ENCODE measurements around the gene OPA3.

OPA3 gene

GRCh38 chr19:45597425-45598111 lies 13.0 kb upstream of the OPA3 start:
- no peak for DNase-seq

DNA sequence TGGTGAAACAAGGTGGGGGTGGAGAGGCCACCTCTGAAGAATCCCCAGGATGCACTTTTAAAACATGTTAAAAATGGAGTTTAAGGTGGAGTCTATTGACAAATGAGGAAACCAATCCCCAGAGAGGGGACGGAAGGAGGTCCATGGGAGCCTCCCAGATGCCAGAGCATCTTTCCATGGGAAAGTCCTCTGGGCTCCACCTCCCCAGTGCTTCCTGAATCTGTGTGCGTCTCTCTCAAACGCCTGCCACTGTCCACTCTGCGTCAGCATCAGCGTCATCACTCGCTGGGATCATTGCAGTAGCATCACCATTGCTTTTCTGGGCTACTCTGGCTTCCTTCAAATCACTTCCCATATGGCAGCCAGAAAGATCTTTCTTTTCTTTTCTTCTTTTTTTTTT lies 11.2 kb upstream of the OPA3 start:
- DNase-seq, result no peak

DNA sequence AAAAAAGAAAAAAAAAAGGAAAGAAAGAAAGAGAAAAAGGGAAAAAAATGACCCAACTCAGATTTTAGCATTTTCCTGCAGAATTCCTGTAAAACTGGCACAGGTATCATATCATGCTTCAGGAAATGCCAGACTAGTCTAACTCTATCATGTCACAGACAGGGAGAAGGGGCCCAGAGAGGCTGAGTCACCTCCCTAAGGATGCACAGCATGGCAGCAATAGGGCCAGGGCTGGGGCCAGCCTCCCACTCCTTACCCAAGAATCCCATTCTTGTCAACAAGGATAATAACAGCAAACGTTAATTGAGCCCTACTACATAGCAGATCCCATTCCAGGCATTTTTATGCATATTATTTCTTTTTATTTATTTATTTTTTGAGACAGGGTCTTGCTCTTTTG lies 8.9 kb upstream of the OPA3 start:
- DNase-seq, result no peak

DNA sequence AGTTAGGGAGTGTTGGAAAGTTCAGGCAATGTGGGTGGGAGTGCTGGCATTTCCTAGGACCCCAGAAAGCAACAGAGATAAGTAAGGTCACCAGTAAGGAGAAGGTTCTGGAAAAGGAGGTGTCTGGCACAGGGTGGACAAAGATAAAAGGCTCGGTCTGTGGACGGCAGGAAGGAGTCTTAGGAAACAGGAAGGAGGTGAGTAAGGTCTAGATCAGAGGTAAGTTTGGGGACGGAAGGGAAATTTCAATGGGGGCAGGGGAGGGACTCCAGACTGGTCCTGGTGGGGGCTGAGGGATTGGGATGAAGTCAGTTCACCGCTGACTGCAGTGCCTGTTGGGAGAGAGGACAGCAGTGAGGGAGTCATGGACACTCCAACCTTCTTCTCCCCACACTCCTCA lies 7.8 kb upstream of the OPA3 start:
- DNase-seq, result no peak

DNA sequence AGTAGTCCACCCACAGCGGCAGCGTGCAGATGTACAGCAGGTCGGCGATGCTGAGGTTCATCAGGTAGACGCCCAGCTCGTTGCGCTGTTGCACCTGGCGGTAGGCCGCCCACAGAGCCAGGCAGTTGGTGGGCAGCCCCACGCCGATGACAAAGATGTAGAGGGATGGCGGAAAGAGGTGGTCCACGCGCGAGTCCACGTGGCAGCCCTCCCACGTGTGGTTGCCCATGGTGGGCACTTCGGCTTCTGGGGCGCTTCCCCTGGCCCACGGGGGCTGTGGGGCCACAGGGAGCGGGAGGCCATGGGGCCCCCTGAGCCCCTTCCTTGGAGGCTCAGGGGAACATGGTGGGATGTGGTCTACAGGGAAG lies 7.0 kb upstream of the OPA3 start:
- no peak for DNase-seq

DNA sequence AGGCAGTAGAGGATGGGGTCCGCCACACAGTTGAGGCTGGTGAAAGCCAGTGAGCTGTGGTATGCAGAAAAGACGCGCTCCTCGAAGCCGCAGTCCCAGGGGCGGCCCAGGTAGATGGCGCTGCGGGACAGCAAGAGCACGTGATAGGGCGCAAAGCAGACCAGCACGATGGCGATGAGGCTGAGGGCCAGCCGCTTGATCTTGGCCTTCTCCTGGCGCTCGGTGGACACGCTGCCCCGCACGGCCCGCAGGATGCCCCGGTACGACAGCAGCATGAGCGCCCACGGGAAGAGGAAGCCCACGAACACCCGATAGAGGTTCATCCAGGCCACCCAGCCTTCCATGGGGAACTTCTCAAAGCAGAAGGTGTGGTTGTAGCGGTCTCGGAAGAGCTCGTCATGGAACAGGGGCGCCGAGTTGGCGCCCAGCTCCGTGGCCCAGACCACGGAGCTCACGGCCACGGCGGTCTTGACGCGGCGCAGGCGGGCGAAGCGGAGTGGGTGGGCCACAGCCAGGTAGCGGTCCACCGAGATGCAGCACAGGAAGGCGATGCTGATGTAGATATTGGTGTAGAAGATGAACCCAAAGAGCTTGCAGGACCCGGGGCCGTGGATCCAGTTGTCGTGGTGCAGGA lies 6.5 kb upstream of the OPA3 start:
- DNase-seq, result no peak

- DNase-seq, result no peak
These were observed 5.8 kb upstream of the OPA3 start for GRCh38 chr19:45590300-45591003.

DNA sequence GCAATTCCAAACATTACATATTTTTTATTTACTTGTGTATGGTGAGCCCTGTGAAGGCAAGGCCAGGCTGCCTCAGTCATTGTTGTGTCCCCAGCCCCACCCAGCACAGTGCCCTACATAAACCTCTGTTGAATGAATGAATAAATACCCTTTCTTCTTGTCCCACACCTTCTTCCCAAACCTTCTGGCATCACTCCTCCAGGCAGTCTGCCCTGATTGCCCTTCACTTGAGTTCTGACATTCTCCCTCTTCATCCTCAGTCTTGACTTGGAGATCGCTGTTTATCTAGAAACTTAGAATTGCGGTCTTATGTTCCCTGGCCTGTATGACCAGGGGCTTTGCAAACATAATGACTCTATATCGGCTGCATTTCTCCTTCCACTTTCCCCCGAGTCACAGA lies 5.2 kb upstream of the OPA3 start:
- DNase-seq, result no peak

DNA sequence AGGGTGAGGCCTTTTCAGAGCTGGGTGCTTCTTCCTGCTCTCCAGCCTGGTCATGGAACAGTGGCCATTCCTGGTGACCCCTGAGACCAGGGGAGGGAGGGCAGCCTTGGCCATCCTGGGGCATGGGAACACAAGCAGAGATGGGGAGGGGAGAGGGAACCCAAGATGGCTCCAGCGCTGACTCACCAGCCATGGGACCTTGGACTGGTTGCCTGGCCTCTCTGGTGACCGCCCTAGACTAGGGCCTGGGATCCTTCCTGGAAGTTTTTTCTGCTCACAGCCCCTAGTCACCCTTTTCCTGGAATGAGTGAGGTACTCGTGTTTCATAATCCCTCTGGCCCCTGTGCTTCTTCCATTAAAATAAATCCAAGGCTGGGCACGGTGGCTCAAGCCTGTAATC lies 3.3 kb upstream of the OPA3 start:
- DNase-seq, result no peak

DNA sequence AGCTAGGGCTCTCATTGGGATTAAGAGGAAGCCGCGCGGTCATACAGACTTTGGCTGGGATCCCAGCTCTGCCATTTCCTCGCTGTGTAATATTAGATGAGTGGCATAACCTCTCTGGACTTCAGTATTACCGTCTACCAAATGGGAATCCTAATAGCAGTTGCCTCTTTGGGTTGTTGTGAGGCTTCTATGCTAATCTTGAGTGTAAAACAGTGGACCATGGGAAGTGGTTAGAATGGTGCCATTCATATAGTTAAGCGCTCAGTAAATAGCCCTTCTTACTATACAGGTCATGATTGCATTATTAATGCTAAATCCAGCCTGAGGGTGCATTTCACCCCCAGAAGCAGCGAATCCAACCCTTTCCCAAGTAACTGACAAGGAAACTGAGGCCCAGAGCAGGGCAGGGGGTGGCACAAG lies 566 bp upstream of the OPA3 start:
- DNase-seq, result no peak

DNA sequence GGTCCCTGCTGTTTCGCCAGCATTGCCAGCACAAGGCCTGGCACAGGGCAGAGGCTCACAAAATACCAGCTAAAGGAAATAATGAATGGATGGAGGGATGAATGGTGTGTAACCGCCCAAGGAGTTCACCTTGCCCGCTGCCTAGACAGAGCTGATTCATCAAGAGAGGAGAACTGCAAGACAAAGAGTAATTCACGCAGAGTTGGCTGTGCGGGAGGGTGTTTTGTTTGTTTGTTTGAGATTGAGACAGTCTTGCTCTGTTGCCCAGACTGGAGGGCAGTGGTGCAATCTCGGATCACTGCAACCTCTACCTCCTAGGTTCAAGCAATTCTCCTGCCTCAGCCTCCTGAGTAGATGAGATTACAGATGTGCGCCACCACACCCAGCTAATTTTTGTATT lies 3.0 kb downstream of the OPA3 start:
- no peak for DNase-seq

- no peak for DNase-seq
These were observed 5.7 kb downstream of the OPA3 start for GRCh38 chr19:45578861-45579260.

DNA sequence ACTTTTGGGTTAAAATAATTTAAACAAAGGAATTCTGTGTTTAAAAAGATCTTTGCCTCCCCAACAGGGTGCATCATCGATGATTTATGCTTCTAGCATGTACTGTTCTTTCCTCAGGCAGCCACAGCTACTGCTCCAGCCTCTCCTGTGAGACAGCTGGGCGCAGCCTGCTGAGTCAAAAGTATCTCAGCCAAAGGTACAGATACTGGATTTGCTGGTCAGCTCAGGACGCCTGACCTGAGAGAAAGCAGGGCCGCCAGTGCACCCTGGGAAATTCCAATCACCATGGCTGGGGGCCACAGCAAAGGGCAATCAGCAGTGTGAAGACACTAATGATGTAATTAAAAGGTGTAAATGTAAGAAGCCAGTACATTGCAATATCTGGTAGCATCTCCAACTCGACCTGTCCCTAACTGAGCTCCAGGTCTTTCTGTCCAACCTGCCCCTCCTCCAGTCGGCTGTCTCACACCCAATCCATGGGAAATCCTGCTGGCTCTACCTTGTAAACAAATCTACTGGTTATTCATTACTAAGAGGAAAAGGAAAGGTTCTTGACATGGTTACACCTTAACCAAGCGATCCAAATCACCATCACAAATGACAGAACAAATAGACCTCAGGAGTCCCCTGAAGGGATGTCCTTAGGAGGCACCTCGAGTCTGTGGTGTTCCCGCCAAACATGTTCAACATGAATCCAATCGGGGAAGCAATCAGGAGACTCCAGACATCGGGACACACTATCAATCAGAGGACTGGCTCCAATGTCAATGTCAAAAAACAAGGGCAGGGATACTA lies 7.3 kb downstream of the OPA3 start:
- no peak for DNase-seq

- no peak for DNase-seq
These were observed 7.9 kb downstream of the OPA3 start for GRCh38 chr19:45576682-45577081.

DNA sequence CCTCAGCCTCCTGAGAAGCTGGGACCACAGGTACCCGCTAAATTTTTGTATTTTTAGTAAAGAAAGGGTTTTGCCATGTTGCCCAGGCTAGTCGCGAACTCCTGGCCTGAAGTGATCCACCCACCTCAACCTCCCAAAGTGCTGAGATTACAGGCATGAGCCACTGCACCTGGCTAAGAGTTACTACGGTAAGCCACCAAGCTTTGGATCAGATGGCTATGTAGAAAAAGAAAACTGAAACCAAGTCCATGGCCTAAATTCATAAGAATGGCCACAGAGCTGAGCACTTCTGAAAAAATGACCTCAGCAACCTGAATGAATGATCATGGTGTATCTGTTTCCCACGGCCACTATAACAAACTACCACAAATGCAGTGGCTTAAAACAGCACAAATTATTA lies 9.4 kb downstream of the OPA3 start:
- DNase-seq, result no peak

GRCh38 chr19:45574526-45574925 lies 10.1 kb downstream of the OPA3 start:
- DNase-seq, result no peak

DNA sequence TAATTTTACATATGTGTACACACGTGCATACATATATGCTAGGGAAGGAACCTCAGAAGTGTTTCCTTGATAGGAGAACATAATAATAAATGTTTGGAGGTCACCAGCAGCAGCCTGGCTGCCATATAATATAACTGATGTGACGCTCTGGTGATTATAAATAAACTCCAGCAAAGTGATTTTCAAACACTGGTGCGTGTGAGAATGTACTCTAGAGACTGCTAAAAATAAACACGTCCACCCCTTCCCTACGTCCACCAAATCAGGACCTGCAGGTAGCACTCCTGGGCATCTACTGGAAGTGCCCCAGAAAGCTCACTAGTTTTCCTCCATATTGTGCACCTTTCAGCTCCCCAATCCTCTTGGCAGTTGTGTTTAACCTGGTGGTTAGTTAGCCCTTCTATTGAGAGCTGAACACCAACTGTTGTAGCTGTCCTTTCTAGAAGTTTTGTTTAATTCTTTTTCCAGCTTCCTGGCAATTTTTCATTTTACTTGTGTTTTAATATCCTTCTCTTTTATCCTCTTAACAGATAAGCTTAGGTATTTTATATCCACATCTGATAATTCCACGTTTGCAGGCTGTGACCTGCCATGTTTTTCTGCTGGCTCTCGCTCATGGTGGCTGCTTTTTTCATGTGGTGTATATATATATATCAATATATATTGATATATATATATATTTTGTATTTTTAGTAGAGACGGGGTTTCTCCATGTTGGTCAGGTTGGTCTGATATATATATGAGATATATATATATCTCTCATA lies 13.0 kb downstream of the OPA3 start:
- no peak for DNase-seq

GRCh38 chr19:45569619-45570421 lies 14.8 kb downstream of the OPA3 start:
- DNase-seq, result peak; percentile 24 to 63

- DNase-seq, result no peak
These were observed 15.9 kb downstream of the OPA3 start for GRCh38 chr19:45568732-45569131.

GRCh38 chr19:45567609-45568008 lies 17.0 kb downstream of the OPA3 start:
- no peak for DNase-seq

GRCh38 chr19:45564131-45564780 lies 20.3 kb downstream of the OPA3 start:
- no peak for DNase-seq
